ENCODE measurements around the gene MCOLN1.

DNA sequence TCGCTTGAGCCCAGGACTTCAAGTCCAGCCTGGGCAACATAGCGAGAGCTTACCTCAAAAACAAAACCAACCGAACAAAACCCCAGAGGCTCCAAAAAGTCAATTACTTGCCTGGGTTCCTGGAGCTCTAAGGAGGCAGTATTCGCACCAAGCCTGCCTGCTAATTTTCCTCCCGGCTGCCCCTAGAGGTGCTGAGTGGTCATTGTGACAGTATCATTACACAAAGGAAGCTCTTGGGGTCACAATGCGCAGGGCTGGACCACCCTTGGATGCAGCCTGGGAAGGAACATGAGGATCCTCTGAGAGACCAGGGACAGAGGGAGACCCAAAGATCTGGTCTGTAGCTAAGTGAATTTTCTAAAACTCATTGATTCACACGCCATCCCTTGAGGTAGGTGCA is 25.1 kb upstream of the MCOLN1 start:
- TF ChIP-seq RCOR1 (IDR thresholded peaks at IDR 0.05; ENCODE audit: low read length) (no peak), YY1 (IDR thresholded peaks at IDR 0.05; ENCODE audit: low read depth) (no peak)

All from SK-N-SH (cell line).